ENCODE results near the gene UBR3.

The UBR3 gene

GRCh38 chr2:169994752-169995151, 167.5 kb downstream of the UBR3 start:
- H3K4me3 Mint-ChIP-seq: no peak overlapping the region
- no peaks in the 10 kb centered on the region for H3K27me3 Mint-ChIP-seq
- H3K4me1 Mint-ChIP-seq (ENCODE audit: low read depth): no peaks in the 10 kb centered on the region
- H3K27ac Mint-ChIP-seq: no peak overlapping the region
- peaks cover under 1% of the 10 kb centered on the region for H3K9me3 Mint-ChIP-seq
- intact Hi-C loops (cut with micrococcal nuclease): no loop called here
- peaks cover 47% of the 10 kb centered on the region for H3K36me3 Mint-ChIP-seq (ENCODE audit: low read depth)

DNA sequence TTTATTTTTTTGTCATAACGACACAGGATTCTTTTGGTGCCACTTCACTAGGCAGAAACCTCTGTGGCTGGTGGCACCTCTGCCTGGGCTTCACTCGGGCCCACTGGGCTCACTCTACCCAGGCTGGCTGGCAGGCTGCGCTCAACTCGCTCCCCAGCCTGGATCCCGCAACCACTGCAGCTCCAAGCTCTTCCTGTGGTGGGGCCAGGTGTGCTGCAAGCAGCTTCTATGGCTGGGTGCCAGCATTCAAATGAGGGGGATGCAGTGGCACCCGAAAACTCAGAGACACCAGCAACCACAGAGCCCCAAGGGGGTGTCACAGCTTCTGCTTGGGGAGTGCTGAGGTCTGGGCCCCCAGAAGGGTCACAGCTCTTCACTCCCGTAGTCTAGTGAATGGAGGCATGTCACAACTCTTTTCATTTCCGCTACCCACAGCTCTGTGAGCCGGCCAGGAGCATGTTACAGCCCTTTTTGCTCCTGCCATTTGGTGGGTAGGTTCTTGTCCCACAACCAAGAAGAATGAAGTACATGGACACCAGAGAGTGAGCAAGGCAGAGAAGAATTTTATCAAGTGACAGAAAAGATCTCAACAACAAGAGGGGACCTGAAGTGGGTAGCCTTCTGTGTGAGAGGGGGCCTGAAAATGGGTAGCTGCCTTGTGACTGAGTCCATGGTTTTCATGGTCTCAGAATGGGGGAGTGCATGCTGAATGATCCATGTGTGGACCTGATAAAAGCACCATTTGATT, 170.1 kb downstream of the UBR3 start:
- Mint-ChIP-seq H3K36me3 (ENCODE audit: low read depth) (peaks cover 55% of the 10 kb centered on the region), H3K4me3 (no peak overlapping the region), H3K27ac (no peak overlapping the region), H3K27me3 (no peaks in the 10 kb centered on the region), H3K9me3 (no peaks in the 10 kb centered on the region), H3K4me1 (ENCODE audit: low read depth) (no peaks in the 10 kb centered on the region)
- intact Hi-C loops (cut with micrococcal nuclease): no loop called here

- no peaks in the 10 kb centered on the region for H3K9me3 Mint-ChIP-seq
- no peak overlapping the region for H3K27ac Mint-ChIP-seq
- peaks cover 66% of the 10 kb centered on the region for H3K36me3 Mint-ChIP-seq (ENCODE audit: low read depth)
- no peaks in the 10 kb centered on the region for H3K4me1 Mint-ChIP-seq (ENCODE audit: low read depth)
- intact Hi-C loops (cut with micrococcal nuclease): no loop called here
- H3K27me3 Mint-ChIP-seq: no peaks in the 10 kb centered on the region
- no peak overlapping the region for H3K4me3 Mint-ChIP-seq
Measured at GRCh38 chr2:169999054-169999453, 171.8 kb downstream of the UBR3 start.

- peaks cover 74% of the 10 kb centered on the region for H3K36me3 Mint-ChIP-seq (ENCODE audit: low read depth)
- H3K27me3 Mint-ChIP-seq: no peaks in the 10 kb centered on the region
- H3K9me3 Mint-ChIP-seq: no peaks in the 10 kb centered on the region
- H3K4me3 Mint-ChIP-seq: no peak overlapping the region
- intact Hi-C loops (cut with micrococcal nuclease): no loop called here
- H3K4me1 Mint-ChIP-seq (ENCODE audit: low read depth): peaks cover 6% of the 10 kb centered on the region
- no peak overlapping the region for H3K27ac Mint-ChIP-seq
Measured at GRCh38 chr2:170002096-170002495, 174.8 kb downstream of the UBR3 start.

DNA sequence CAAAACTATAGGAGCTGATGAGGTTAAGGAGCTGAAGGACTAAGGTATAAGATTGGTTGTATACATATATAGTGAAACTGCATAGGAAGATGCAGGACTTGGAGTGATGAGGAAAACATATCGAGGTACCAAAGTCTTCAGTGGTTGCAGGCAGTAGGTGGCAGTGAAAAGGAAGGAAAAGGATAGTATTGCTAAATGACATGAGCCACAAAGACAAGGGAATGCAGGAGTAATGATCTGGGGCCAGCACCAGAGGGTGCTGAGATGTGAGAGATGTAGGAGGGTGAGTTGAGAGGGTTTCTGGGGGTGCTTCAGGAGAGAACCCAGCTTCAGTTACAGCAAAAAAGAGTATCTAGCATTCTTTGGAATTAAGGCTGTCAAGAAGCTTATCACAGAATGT, 178.4 kb downstream of the UBR3 start:
- intact Hi-C loops (cut with micrococcal nuclease): no loop called here
- H3K4me1 Mint-ChIP-seq (ENCODE audit: low read depth): peaks cover 6% of the 10 kb centered on the region
- no peak overlapping the region for H3K27ac Mint-ChIP-seq
- no peaks in the 10 kb centered on the region for H3K27me3 Mint-ChIP-seq
- H3K36me3 Mint-ChIP-seq (ENCODE audit: low read depth): peaks cover 67% of the 10 kb centered on the region
- H3K4me3 Mint-ChIP-seq: no peak overlapping the region
- H3K9me3 Mint-ChIP-seq: no peaks in the 10 kb centered on the region

- H3K4me1 Mint-ChIP-seq (ENCODE audit: low read depth): peaks cover 6% of the 10 kb centered on the region
- H3K9me3 Mint-ChIP-seq: no peaks in the 10 kb centered on the region
- intact Hi-C loops (cut with micrococcal nuclease): no loop called here
- no peak overlapping the region for H3K27ac Mint-ChIP-seq
- H3K36me3 Mint-ChIP-seq (ENCODE audit: low read depth): peaks cover 62% of the 10 kb centered on the region
- no peak overlapping the region for H3K4me3 Mint-ChIP-seq
- no peaks in the 10 kb centered on the region for H3K27me3 Mint-ChIP-seq
Measured at GRCh38 chr2:170006587-170007325, 179.5 kb downstream of the UBR3 start.

DNA sequence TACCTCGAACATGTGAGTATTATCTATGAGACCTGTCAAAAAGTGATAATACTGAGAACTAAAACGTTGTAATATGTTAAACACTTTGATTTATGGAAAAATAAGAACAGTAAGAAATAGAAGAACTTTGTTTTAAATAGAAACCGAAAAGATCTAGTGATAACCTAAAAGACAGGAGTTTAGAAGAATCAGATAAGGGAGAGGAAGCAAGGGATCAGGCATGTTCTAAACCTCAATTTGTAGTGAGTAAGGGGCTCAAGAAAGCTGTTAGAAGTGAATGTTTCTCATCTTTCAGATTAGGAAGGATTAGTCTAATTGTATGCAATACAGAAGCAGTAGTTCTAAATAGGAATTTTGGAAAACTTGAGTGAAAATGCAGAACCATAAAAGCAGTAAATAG, 182.0 kb downstream of the UBR3 start:
- Mint-ChIP-seq H3K4me3 (no peak overlapping the region), H3K27me3 (no peaks in the 10 kb centered on the region), H3K9me3 (no peaks in the 10 kb centered on the region), H3K27ac (no peak overlapping the region), H3K4me1 (ENCODE audit: low read depth) (peaks cover 6% of the 10 kb centered on the region), H3K36me3 (ENCODE audit: low read depth) (peaks cover 50% of the 10 kb centered on the region)
- intact Hi-C loops (cut with micrococcal nuclease): no loop called here

- no peak overlapping the region for H3K27ac Mint-ChIP-seq
- no peaks in the 10 kb centered on the region for H3K27me3 Mint-ChIP-seq
- no peaks in the 10 kb centered on the region for H3K4me1 Mint-ChIP-seq (ENCODE audit: low read depth)
- no peak overlapping the region for H3K4me3 Mint-ChIP-seq
- peaks cover 23% of the 10 kb centered on the region for H3K36me3 Mint-ChIP-seq (ENCODE audit: low read depth)
- intact Hi-C loops (cut with micrococcal nuclease): no loop called here
- H3K9me3 Mint-ChIP-seq: no peaks in the 10 kb centered on the region
Measured at GRCh38 chr2:170012773-170013172, 185.5 kb downstream of the UBR3 start.

DNA sequence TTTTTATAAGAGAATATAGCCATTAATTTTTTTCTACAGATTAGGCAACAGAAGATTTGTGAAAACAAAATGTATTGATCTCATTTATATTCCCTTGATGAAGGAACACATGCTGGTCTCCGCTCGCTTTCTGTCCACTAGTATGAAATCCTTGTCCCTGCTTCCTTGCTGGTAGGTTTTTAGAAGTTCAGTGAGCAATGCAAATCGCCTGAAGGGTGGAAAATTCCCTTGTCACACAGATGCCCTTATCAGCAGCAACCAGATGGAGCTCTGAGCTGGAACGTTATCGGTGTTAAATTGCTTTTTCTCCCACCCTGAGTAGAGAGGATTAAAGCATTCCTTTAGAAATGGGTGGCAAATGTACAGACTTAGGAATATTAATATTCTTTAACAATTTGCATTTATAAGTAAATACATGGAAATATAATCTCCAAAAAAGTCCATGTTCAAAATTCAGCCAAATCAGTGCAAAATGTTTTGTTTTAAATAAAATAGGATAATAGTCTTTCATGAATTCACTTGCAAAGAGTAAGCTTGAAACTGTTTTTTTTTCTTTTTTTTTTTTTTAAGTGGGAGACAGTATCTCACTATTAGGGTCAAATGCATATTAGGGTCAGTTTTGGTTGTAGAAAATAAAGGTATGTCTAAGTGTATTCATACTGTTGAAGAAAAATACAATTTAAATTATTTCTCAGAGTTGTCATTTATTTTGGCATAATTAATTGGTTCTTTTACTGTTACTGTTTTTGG, 186.7 kb downstream of the UBR3 start:
- H3K27me3 Mint-ChIP-seq: no peaks in the 10 kb centered on the region
- H3K36me3 Mint-ChIP-seq (ENCODE audit: low read depth): peaks cover 30% of the 10 kb centered on the region
- no peak overlapping the region for H3K27ac Mint-ChIP-seq
- H3K9me3 Mint-ChIP-seq: no peaks in the 10 kb centered on the region
- intact Hi-C loops (cut with micrococcal nuclease): no loop called here
- no peaks in the 10 kb centered on the region for H3K4me1 Mint-ChIP-seq (ENCODE audit: low read depth)
- no peak overlapping the region for H3K4me3 Mint-ChIP-seq

DNA sequence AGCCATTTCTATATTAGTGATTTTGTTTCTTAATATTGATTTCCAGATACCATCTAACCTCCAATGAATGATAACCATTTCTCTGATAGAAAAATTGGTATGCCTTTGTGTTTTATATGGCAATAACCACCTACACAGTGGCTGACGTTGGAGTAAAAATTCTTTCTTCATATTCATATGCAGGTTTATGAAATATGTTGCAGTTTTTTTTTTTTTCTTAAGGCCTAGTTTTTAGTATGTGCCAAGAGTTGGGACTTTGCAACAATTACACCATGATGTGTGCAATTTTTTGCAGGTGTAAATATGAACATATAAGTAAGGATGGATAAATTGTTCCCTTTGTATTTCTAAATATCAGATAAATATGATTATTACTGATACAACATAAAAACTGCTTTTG, 187.5 kb downstream of the UBR3 start:
- Mint-ChIP-seq H3K4me3 (no peak overlapping the region), H3K27ac (no peak overlapping the region), H3K4me1 (ENCODE audit: low read depth) (no peaks in the 10 kb centered on the region), H3K36me3 (ENCODE audit: low read depth) (peaks cover 30% of the 10 kb centered on the region), H3K27me3 (no peaks in the 10 kb centered on the region), H3K9me3 (no peaks in the 10 kb centered on the region)
- intact Hi-C loops (cut with micrococcal nuclease): no loop called here

DNA sequence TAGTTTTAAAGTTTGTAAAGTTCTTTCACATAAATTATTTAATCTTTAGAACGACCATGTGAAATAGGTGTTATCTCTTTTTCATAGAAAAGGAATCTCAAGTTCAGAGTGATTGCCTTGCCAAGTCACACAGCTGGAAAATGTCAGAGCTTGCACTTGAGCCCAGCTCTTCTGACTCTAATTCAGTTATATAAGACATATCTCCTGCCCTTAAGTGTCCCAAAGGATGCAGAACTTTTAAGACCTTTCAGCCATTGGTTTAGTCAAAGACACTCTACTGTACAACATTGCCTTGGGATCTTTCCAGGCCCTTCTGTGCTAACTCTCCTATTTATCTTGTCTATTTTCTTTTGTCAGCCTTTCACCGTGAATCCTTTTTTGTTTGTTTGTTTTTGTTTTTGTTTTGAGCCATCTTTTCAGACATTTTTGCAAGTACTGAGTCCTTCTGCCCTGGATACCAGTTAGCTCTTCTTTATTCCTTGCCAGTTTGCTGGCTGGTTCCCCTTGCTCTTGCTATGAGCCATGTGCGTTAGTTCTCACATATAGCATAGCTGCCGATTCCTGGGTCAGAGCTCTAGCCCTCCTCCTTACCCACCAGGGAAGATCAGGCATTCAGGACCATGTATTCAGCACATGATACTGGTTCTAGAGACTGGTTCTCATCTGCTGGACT, 190.7 kb downstream of the UBR3 start:
- intact Hi-C loops (cut with micrococcal nuclease): no loop called here
- Mint-ChIP-seq H3K4me1 (ENCODE audit: low read depth) (no peaks in the 10 kb centered on the region), H3K36me3 (ENCODE audit: low read depth) (peaks cover 20% of the 10 kb centered on the region), H3K4me3 (no peak overlapping the region), H3K27me3 (no peaks in the 10 kb centered on the region), H3K27ac (no peak overlapping the region), H3K9me3 (no peaks in the 10 kb centered on the region)

DNA sequence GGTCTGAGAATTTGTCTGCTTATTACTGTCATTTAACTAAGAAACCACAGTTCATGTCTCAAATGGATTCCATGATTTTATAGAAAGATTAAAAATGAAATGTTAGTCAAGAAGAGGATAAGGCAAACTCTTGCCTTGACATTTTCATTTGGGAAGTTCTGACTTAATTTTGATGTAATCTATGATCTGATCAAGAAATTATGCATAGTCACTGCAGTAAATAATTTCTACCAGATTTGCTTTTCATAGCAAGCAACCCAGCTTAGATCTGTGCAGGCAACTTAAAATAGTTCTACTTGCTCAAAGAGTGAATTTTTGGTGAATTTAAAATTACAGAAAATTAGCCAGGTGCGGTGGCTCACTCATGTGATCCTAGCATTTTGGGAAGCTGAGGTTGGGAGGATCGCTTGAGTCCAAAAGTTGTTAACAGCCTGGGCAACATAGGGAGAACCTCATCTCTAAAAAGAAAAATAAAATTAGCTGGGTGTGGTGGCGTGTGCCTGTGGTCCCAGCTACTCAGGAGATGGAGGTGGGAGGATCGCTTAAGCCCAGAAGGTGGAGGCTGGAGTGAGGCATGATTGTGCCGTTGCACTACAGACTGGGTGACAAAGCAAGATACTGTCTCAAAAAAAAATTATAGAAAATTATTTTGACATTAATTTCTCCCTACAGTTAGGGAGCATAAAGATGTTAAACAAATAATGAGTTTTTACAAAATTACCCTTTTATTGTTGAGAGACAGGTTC, 192.0 kb downstream of the UBR3 start:
- H3K4me3 Mint-ChIP-seq: no peak overlapping the region
- H3K4me1 Mint-ChIP-seq (ENCODE audit: low read depth): no peaks in the 10 kb centered on the region
- H3K9me3 Mint-ChIP-seq: no peaks in the 10 kb centered on the region
- intact Hi-C loops (cut with micrococcal nuclease): no loop called here
- H3K27ac Mint-ChIP-seq: no peak overlapping the region
- H3K36me3 Mint-ChIP-seq (ENCODE audit: low read depth): peaks cover 29% of the 10 kb centered on the region
- no peaks in the 10 kb centered on the region for H3K27me3 Mint-ChIP-seq

DNA sequence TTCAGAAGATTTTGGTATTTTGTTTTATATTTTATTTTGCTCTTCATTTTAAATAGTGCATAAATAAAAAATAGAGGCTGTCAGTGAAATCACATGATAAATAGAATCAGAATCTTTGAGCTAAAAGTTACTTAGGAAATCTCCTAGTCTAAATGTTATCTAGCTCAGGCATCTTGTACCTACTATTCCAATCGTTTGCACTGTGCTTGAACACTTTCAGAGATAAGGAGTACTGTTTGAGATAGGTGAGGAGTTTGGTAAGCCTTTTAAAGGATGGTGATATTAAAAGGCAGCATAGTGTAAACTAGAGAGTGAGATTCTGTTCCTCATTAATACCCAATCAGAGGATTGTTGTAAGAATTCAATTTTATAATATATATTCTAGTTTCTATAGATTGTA, 193.5 kb downstream of the UBR3 start:
- Mint-ChIP-seq H3K27me3 (no peaks in the 10 kb centered on the region), H3K36me3 (ENCODE audit: low read depth) (peaks cover 29% of the 10 kb centered on the region), H3K27ac (no peak overlapping the region), H3K4me3 (no peak overlapping the region), H3K9me3 (no peaks in the 10 kb centered on the region), H3K4me1 (ENCODE audit: low read depth) (no peaks in the 10 kb centered on the region)
- intact Hi-C loops (cut with micrococcal nuclease): no loop called here
